Stimulated activated CD4-positive, alpha-beta T cell treated with anti-CD3 and anti-CD28 coated beads, Interleukin-1b, Interleukin-23, amount 100 ng/mL, for 4 hours (primary cell): ENCODE data around the gene LACTBL1.

Source experiments
- DNase-seq, 2 donors: peaks; one replicate each; pipeline ENCODE4 v3.0.0-alpha.2; 2020; ENCODE audit warnings: low read depth in 2 of 2

The LACTBL1 gene

DNA sequence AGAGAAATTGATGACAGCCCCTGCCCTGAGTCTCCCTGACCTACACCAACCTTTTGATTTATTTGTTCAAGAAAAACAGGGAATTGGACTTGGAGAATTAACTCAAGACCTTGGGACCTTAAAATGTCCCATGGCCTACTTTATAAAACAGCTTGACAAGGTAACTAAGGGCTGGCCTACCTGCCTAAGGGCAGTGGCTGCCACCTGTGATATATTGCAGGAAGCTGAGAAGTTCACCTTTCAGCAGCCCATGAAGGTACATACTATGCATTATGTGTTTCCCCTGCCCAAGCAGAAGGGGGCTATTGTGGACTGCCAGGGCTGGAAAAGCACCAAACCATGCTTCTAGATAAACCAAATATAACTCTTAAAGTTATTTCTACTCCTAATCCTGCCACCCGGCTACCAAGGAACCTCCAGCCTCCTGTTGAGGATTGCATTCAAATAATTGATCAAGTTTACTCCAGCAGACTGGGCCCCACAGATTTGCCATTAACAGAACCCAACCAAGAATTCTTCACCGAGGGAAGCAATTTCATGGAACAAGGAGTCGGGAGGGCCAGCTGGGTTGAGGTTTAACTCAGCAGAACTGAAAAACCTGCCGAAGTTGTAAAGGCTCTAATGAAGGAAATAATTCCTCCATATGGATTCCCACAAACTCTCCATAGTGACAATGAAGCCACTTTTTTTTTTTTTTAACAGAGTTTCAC is 28.2 kb downstream of the LACTBL1 start:
- no peak for DNase-seq

GRCh38 chr1:22941257-22941656 is 31.4 kb downstream of the LACTBL1 start:
- DNase-seq = no peak

DNA sequence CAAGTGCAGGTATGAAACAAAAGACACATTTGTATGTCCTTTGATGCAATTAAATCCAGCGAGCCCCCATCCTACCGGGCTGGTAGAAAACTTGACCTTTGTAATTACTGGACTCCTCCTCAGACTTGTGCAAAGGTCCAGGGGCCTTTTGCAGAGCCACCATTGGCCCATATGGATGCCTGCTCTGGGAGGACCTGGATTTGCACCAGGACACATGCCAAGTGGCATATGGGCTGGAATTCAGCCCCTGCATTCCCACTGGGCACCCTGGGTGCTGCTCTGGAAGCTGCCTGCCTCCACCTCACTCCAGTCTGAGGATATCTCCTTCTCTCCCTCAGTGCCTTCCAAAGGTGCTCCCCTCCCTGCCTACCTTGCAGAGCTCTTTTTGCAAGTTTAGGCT is 36.0 kb downstream of the LACTBL1 start:
- no peak for DNase-seq

DNA sequence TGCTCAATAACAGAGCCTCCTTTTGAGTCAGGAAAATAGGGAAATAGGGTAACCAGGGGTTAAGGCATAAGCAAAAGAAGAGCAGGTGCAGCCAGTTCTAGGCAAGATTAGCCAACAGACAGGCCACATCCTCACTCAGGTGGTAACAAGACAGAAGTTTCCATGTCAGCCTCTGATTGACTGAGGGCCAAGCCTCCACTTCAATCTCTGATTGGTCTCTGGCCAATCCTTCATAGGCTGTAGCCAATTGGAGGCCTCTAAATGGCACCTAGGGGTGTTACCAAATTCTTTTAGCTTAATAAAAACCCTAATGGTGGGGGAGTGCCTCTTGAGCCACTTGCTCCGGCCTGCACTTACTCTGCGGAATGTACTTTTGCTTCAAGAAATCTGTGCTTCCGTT is 37.2 kb downstream of the LACTBL1 start:
- DNase-seq = no peak

- no peak for DNase-seq
Observed at GRCh38 chr1:22932803-22933470, 39.7 kb downstream of the LACTBL1 start.

DNA sequence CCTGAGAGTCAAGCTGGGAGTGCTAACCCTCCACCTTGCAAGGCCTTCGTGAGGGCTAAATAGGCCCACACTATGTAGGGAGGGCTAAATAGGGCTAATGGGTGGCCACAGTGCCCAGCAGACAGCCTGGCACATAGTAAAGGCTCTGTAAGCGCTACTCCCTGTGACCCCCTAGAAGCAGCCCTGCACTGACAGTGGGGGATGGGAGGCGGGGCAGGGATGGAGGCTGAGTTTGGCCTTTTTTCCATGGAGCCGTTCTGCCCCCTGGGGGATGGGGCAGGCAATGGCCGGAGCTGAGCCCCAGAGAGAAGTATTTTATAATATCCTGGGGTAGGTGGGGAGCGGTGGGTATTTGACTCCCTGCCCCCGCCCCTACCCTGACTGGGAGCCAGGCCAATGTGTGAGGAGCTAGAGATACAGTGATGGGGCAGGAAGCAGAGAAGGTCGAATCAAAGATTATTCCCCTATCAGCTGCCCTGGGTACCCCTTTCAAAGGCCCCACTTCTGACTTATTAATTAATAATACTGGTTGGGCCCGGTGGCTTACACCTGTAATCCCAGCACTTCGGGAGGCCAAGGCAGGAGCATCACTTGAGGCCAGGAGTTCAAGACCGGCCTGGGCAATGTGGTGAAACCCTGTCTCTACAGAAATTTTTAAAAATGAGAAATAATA is 42.3 kb downstream of the LACTBL1 start:
- DNase-seq = peak in 1 of 2 donors; percentile 10

- no peak for DNase-seq
Observed at GRCh38 chr1:22925111-22925510, 47.6 kb downstream of the LACTBL1 start.

GRCh38 chr1:22922640-22923039 is 50.0 kb downstream of the LACTBL1 start:
- no peak for DNase-seq

DNA sequence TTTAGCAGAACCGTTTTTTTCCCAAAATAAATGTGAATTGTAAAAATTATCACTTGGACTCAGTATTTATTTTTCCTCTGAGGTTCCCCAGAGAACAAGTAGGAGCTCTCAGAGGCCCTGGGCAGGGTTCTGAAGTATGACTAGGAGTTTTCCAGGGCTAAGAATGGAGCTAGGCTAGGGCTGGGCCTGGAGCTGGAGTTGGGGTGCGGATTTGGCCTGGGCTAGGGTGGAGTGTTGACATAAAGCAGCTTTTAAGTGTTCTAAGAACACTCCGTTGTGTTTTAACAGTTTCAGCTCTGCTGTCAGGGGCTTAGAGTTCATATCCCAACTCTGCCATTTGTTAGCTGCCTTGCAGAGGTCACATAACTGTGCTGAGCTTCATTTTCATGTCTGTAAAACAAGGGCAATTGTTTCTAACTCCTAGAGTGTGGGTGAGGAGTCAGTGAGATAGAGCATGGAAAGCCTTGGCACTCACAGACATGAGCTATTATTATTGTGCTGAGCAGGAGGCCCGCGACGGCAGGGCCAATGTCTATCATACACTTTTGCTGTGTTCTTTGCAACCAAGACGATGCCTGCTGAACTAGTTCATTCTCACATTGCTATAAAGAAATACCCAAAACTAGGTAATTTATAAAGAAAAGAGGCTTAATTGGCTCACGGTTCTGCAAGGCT is 51.1 kb downstream of the LACTBL1 start:
- DNase-seq = no peak

GRCh38 chr1:22920734-22921451 is 51.8 kb downstream of the LACTBL1 start:
- no peak for DNase-seq

- no peak for DNase-seq
Observed at GRCh38 chr1:22920026-22920733, 52.5 kb downstream of the LACTBL1 start.

- no peak for DNase-seq
Observed at GRCh38 chr1:22919341-22920025, 53.2 kb downstream of the LACTBL1 start.

DNA sequence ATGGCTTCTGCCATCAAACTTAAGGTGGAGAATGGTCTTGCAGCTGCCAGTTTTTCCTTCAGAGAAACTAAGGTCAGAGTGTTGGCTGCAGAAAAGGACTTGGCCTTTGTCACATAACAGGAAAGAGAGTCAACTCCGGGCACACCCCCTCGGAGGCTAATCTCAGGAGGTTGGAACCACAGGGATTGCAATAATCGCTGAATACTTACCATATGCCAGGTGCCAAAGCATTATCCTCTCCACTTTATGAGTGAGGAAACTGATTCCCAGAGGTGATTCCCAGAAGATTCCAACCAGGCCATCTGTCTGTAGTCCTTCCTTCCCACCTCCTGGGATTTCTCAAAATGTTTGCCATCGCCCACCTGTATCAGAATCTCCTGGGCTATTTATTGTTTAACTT is 54.0 kb downstream of the LACTBL1 start:
- no peak for DNase-seq

DNA sequence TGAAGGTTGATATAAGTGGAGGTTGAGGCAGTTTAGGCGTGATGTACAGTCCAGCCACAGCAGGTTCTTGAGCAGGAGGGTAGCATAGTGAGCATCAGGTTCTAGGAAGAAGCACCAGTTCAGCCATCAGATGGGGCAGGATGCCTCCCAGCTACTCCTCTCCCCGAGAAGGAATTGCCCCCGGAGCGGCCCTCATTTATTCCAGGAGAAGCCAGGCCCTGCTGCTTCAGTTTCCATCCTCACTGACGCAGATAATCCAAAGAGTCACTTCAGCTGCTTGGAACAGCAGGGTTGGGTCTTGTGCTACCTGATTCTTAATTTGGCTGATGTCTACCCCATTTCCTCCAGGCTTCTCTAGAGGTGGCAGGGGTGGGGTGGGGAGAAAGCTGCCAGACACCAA is 54.7 kb downstream of the LACTBL1 start:
- DNase-seq = no peak

GRCh38 chr1:22916471-22916820 is 56.2 kb downstream of the LACTBL1 start:
- no peak for DNase-seq

DNA sequence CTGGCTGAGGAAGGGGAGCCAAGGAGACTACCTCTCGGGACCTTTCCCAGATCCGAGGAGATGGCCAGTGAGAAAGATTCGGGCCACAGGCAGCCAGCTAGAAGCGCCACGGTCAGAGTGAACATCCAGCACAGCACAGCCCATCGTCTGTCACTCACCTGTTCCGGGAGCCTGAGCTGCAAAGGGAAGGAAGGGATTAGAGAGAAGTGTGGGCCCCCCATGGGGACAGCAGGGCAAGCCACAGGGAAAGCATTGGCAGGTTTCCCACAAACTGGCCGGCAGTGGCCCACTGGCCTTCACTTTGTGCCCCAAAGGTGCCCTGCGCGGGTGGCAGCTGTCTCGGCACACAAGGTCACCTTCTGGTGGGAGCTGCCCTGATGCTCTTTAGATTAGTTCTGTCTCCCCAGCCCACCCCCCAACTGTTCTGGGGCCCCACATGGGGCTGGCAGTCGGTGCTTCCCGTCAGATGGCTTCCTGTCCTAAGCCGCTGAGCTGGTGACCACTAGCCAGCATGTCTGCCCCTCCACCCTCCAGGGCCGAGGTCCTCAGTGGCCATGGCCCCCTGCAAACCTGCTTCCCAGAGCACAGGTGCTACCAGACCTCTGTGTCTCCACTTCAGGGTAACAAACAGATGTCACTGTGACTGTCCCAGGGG is 56.7 kb downstream of the LACTBL1 start:
- no peak for DNase-seq

DNA sequence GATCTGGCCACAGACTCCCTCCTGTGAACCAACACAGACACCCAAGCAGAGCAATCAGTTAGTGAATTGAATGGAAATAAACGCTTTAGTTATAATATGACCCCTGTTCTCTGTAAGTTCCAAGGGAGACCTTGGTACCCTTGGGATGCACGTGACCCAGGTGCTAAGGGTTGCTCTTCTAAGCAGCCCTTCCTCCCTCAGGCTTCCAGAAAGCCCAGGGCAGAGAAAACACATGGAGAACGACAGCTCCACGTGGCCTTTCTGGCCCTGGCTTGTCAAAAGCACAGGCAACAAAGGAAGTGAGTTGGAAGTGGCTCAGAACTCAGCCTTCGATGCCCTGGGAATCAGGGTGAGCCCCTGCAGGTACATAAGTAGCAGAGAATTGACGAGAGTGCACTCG is 57.4 kb downstream of the LACTBL1 start:
- DNase-seq = no peak

DNA sequence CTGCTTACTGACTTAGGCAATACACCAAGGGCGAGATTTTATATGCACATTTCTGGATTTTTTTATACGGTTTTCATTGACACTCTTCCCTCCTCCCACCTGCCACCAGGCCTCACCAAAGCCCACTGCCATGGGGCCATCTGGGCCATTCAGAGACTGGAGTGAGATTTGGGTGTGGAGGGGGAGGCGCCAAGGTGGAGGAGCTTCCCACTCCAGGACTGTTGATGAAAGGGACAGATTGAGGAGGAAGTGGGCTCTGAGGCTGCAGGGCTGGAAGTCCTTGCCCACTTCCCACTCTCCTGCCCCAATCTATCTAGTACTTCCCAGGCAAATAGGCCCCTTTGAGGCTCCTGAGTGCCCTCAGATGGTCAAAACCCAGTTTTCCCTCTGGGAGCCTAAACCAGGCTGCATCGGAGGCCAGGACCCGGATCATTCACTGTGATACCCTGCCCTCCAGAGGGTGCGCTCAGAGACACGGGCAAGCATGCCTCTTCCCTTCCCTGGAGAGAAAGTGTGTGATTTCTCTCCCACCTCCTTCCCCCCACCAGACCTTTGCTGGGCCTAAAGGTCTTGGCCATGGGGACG is 57.9 kb downstream of the LACTBL1 start:
- DNase-seq = no peak

- DNase-seq = no peak
Observed at GRCh38 chr1:22914156-22914555, 58.5 kb downstream of the LACTBL1 start.
